ENCODE data around the gene KCNQ1.

Gene KCNQ1

GRCh38 chr11:2766166-2766565 lies 321.4 kb downstream of the KCNQ1 start:
- DNase-seq (ENCODE audit: low spot score), result no peak

DNA sequence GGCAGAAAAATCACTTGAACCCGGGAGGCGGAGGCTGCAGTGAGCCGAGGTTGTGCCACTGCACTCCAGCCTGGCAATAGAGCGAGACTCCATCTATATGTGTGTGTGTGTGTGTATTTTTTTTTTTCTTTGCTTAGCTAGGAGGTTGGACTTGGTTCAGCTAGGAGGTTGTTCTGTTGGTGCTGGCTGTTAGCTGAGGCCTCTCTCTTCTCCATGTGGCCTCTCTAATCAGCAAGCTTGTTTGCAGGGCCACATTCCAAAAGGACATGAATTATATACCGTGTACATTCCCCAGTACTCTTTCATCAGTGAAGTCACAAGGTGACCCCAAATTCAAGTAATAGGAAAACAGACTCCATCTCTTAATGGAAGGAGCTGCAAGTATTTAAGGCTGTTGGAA lies 322.3 kb downstream of the KCNQ1 start:
- no peak for DNase-seq (ENCODE audit: low spot score)

GRCh38 chr11:2767801-2768200 lies 323.0 kb downstream of the KCNQ1 start:
- DNase-seq (ENCODE audit: low spot score), result no peak

- DNase-seq (ENCODE audit: low spot score), result peak; percentile 63
These were observed 323.9 kb downstream of the KCNQ1 start for GRCh38 chr11:2768471-2769408.

DNA sequence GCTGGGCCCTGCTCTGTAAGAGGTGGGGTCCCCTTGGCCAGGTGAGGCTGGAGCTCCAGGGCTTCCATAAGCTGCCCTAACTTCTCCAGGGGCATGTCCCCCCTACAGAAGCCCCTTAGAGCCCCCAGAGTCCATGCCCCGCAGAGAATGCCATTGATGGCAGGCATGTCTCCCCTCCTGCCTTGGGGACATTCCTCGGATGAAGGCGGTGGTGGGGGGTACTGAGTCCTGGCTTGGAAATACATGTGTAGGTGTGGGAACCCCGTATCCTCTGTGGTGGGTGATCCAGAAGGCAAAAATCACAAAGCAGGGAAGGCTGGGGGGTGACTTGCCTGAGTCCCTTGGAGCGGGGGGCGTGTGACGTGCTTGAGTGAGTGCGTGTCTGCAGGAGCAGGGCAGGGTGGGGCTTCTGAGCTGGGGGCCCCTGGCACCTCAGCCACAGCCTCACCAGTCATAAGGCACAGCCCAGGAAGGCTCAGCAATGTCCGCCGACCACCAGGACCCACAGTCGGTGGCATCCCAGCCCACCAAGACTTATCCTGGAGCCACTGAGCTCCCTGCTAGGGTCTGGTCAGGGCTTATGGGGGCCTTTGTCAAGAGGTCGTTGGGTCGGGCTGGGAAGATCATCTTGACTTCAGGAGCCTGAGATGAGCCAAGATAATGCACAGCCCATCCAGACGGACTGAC lies 324.7 kb downstream of the KCNQ1 start:
- no peak for DNase-seq (ENCODE audit: low spot score)

GRCh38 chr11:2770096-2770751 lies 325.4 kb downstream of the KCNQ1 start:
- DNase-seq (ENCODE audit: low spot score), result no peak

GRCh38 chr11:2770761-2771301 lies 326.0 kb downstream of the KCNQ1 start:
- no peak for DNase-seq (ENCODE audit: low spot score)

- DNase-seq (ENCODE audit: low spot score), result no peak
These were observed 327.1 kb downstream of the KCNQ1 start for GRCh38 chr11:2771758-2772466.

DNA sequence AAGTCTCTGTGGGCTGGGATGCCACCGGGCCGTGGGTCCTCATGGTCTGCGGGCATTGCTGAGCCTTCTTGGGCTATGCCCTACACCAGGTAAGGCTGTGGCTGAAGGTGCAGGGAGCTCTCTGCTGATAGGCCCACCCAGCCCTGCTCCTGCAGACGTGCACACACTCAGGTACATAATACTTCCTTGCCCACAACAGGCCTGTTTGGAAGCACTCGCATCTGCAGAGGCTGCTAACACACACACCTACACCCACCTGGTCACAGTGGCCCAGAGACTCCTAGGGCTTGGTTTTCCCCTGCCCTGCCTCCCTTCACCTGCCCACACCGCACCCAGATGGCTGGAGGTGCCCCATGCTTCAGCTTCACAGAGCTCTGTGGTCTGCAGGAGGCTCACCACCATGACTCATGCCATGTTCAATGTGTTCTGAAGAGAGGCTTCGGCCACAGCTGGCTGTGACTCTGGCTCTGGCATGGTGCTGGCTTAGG lies 327.8 kb downstream of the KCNQ1 start:
- DNase-seq (ENCODE audit: low spot score), result no peak

- DNase-seq (ENCODE audit: low spot score), result no peak
These were observed 329.6 kb downstream of the KCNQ1 start for GRCh38 chr11:2774173-2775082.

DNA sequence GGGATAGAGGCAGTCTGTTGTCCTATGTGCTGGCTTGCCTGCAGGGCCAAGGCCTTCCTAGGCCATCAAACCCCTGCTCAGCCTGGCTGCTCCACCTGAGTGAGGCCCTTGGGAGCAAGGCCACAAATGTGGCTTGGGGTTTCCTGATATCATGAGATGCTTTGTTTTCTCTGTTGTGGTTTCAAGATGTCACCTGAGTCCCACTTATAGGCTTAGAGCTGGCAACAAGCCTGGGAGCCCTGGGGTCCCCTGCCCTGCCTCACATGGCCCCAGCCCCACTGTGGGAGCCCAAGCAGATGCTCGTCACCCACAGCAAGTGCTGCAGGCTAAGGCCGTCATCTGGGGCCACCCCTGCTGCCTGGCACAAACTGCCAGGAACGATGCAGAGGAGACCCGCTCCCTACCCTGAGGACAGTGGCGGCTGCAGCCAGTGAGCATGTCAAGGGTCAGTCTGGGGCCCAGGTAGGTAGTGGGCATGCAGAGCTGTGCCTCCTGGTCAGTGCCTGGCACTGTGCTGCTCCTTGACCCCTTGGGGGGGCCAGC lies 330.3 kb downstream of the KCNQ1 start:
- DNase-seq (ENCODE audit: low spot score), result no peak

- no peak for DNase-seq (ENCODE audit: low spot score)
These were observed 331.0 kb downstream of the KCNQ1 start for GRCh38 chr11:2775626-2776350.

DNA sequence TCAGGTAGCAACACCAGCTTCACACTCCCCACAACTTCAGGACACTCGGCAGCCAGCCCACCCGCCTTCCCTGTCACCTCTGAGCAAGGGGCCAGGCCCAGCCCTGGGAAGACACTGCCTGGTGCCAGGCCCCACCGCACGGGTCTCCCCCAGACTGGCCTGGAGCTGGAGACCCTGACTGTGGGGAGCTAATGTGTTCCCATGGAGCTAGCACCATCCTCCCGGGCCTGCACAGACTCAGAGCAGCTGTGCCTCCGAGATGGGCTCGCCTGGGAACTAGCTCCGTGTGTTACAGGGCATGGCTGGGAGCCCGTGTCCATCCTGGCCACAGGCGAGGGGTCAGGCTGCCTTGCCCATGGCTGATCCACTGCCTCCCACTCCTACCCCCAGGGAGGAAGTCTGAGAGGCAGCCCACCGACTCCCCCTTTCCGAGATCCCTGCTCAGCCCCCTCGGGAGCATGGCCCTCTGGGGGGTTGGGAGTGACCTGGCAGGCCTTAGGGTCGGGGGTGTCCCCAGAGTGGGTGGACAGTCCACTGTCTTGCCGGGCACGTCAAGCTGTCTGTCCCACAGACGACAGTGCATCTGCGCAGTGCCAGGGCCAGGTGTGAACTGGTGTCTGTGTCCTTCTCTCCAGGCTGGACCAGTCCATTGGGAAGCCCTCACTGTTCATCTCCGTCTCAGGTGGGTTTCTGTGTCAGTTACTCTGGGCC lies 331.7 kb downstream of the KCNQ1 start:
- DNase-seq (ENCODE audit: low spot score), result no peak

GRCh38 chr11:2777386-2777785 lies 332.6 kb downstream of the KCNQ1 start:
- DNase-seq (ENCODE audit: low spot score), result no peak

GRCh38 chr11:2777871-2778629 lies 333.2 kb downstream of the KCNQ1 start:
- no peak for DNase-seq (ENCODE audit: low spot score)

- peak; percentile 25 for DNase-seq (ENCODE audit: low spot score)
These were observed 334.1 kb downstream of the KCNQ1 start for GRCh38 chr11:2778630-2779498.

GRCh38 chr11:2779499-2779980 lies 334.7 kb downstream of the KCNQ1 start:
- no peak for DNase-seq (ENCODE audit: low spot score)

All from kidney capillary endothelial cell (primary cell).